IPS-NIHi7 (cell line): ENCODE results near the gene ZBTB39.
"Not testable (repeated sequence)": the region's sequence is repeated elsewhere in the genome, so short reads cannot be mapped to it uniquely, and the experiment has no call there.

Experiments used
- DNase-seq: peaks from one replicate; pipeline ENCODE4 v3.0.0; 2012; ENCODE audit warnings: mixed read lengths; ENCODE audit errors: extremely low spot score

ZBTB39 gene

GRCh38 chr12:57031789-57032188 is 25.4 kb upstream of the ZBTB39 start:
- DNase-seq, result no peak

GRCh38 chr12:57031138-57031725 is 24.9 kb upstream of the ZBTB39 start:
- no peak for DNase-seq

DNA sequence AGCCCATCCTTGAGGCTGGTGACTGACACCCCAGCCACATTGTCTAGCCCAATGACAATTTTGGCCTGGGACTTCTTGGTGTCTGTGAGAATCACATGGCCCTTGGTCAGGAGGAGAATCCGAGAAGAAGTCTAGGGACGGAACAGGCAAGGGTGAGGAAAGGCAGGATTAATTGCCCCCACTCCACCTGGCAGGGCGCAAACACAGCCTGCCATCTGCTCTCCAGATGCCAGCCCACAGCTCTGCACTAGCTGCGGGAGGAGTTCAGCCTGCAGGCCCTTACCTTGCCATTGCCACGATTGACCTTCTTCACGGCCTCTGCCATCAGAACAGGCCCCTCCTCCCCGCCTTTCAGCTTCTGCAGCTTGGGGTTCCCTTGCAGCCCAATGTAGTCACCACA is 23.1 kb upstream of the ZBTB39 start:
- no peak for DNase-seq

DNA sequence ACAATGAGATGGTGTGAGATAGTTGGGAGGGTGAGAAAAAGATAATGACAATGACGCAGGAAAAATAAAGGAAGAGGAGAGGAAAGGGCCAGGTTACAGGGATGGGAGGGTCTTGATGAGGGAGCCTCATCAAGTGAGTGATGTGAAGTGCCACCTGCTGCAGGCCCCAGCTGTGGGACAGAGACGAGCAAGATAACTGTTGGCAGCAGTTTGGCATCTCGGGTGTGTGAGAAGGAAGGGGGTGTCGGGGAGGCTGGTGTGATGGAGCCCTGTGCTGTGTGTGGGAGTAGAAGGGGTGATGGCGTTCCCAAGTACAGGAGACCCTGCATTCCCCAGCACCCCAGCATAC is 21.4 kb upstream of the ZBTB39 start:
- no peak for DNase-seq

DNA sequence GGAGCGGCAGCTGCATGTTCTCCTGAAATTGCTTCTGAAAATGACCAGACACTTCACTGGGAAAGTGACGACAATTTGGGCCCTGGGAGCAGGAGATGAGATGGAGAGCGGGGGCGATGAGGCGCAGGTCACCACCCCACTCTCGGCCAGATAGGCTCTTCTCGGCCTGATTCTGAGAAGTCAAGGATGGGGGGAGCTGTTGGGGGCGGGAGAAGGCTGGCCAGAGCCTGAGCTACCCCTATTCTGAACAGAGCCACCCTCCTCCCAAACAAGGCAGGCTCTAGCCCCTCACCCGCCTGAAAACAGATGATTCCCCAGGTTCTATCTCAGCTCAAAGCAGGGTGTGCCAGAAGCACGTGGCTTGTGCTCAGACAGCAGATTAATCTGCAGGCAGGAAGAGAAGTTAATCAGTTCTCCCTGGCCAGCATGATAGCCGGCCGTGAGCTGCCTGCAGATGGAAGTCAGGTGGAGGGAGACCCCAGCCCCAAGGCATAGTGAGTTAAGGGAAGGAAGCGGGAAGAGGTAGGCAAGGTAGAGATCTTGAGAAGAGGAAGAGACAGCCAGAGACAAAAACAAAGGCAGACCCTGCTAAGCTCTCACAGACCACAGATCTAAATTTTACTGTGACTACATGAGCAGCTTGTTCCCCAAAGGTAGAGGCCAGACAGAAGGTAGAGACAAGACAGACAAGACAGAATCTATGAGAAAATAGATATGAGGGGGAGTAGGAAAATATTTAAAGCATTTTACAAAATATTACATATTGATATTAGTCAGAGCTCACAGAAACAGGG is 20.9 kb upstream of the ZBTB39 start:
- DNase-seq, result no peak

- no peak for DNase-seq
Measured at GRCh38 chr12:57025196-57025595, 18.9 kb upstream of the ZBTB39 start.

GRCh38 chr12:57022324-57022723 is 16.0 kb upstream of the ZBTB39 start:
- not testable (repeated sequence) for DNase-seq

- DNase-seq, result no peak
Measured at GRCh38 chr12:57019983-57020719, 13.8 kb upstream of the ZBTB39 start.

DNA sequence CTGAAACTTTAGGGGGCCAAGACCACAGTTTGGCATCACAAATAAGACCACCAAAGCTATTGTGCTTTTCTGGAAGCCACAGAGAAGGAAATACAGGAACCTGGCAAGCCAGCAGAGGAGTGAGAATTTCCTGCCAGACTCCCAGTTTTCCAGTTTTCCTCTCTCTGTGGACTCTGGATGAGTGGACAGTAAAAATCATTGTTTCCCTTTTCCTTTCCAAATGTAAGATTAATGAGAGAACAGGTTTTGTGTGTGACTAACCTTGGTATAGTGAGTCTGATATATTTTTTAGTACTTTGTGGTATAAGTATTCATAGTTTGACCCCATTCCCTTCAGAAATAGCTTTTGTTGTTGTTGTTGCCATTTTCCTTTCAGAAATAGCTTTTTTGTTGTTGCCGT is 12.6 kb upstream of the ZBTB39 start:
- DNase-seq, result no peak

DNA sequence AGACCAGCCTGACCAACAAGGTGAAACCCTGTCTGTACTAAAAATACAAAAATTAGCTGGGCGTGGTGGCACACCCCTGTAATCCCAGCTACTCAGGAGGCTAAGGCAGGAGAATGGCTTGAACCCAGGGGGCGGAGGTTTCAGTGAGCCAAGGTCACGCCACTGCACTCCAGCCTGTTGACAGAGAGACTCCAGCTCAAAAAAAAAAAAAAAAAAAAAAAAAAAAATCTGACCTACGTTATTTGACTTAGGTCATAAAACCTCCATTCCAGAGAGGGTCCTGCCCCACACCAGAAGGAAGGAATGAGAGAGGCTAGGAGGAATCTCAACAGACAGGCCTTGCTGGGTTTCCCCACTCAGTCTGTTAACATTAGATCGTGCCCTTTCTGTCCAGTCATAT is 12.0 kb upstream of the ZBTB39 start:
- not testable (repeated sequence) for DNase-seq

DNA sequence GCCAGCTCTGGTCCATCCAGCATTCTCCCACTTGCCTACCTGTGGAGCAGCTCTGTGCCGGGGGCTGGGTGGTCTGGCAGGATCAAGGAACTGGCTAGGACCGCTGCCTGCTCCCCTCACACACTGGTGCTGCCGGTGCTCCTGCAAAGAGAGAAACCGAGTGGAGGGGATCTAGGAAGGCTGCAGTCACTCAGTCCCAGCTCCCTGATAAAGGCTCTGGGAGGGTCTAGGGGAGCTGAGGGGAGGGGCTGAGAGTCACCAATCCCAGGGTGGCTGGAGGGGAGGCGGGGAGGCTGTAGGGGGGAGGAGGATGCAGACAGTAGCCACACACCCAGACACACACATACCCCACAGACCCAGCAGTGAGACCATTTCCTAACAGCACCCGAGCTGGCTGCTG is 10.0 kb upstream of the ZBTB39 start, which contains the start of gene TAC3:
Gene TAC3 (minus strand): TSS at position 182 of the 400 bp plus-strand sequence. CDS start 732 bp downstream, outside the sequence.
- DNase-seq, result peak; percentile 64

GRCh38 chr12:57012600-57013465 is 6.5 kb upstream of the ZBTB39 start:
- peak; percentile 51 for DNase-seq

GRCh38 chr12:57011438-57012424 is 5.4 kb upstream of the ZBTB39 start:
- DNase-seq, result no peak

DNA sequence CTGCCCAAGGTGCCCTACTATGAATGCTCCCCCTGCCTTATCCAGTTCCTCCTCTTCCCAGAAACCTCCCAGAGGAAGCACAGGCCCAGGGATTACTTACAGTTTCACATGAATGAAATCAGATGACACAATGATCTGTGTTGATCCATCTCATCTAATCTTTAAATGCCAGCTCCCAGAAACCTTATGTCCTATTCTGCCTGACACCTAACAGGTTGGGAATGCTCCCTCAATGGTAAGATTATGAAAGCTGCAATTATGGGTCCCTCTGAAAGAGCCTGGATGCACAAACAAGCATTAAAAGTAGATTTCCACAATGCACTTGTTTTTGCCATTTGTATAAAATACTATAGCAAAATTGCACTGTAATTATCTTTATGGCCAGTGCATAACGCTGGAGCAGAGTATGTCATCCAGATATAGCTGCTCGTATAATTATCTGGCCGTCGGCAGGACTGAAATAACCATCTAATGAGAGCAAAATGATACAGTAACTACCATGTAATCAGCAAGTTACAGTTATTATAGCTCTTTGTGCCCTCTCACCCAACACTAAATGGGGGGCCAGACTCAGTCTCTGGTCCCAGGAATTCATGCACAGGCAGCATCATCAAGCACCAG is 4.4 kb upstream of the ZBTB39 start:
- DNase-seq, result no peak

- no peak for DNase-seq
Measured at GRCh38 chr12:57009949-57010626, 3.7 kb upstream of the ZBTB39 start.

DNA sequence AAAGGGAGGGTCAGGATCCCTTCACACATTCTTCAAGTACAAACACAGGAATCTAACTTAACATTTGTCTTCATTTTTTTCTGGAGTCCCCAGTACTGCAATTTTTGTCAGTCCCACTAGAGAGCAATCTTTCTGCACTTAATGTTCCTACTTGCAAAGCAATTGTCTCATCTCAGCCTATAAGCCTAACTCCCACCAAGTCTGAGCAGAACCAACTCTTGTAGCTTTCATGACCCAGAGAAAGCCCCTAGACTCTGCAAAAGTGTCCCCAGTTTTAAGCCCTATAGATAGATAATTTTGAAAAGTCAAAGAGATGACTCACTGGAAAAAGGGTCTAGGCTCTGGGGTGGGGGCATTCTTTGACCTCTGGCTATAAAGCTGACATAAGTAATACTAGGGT is 1.8 kb upstream of the ZBTB39 start:
- DNase-seq, result peak; percentile 54

- DNase-seq, result no peak
Measured at GRCh38 chr12:57006809-57007475, 596 bp upstream of the ZBTB39 start.

- DNase-seq, result no peak
Measured at GRCh38 chr12:57004651-57005050, 1.7 kb downstream of the ZBTB39 start.

GRCh38 chr12:57003395-57003794 is 3.0 kb downstream of the ZBTB39 start:
- DNase-seq, result no peak
